ENCODE measurements around the gene PCSK6. TPM values are rescaled to one million over a fixed set of nuclear protein-coding genes. Genes with fewer than 3 reads are reported as not detected.

The PCSK6 gene
- total RNA-seq, 1 donor from 2014 or later: 5.4 TPM

DNA sequence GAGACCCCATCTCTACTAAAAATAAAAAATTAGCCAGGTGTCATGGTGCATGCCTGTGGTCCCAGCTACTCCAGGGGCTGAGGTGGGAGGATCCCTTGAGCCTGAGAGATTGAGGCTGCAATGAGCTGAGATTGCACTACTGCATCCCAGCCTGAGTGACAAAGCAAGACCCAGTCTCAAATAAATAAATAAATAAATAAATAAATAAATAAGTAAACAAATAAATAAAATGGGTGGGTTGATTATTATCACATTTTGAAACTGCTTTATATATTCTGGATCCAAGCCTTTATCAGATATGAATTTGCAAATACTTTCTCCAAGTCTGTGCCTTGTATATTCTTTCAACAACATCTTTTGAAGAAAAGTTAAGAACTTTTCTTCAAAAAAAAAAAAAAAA lies 22.2 kb upstream of the PCSK6 start:
- TF ChIP-seq, protein P1, sequence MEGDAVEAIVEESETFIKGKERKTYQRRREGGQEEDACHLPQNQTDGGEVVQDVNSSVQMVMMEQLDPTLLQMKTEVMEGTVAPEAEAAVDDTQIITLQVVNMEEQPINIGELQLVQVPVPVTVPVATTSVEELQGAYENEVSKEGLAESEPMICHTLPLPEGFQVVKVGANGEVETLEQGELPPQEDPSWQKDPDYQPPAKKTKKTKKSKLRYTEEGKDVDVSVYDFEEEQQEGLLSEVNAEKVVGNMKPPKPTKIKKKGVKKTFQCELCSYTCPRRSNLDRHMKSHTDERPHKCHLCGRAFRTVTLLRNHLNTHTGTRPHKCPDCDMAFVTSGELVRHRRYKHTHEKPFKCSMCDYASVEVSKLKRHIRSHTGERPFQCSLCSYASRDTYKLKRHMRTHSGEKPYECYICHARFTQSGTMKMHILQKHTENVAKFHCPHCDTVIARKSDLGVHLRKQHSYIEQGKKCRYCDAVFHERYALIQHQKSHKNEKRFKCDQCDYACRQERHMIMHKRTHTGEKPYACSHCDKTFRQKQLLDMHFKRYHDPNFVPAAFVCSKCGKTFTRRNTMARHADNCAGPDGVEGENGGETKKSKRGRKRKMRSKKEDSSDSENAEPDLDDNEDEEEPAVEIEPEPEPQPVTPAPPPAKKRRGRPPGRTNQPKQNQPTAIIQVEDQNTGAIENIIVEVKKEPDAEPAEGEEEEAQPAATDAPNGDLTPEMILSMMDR (conservative IDR thresholded peaks at IDR 0.05): no peak
- Mint-ChIP-seq H3K4me1 (peaks cover 10% of the 10 kb centered on the region), H3K9me3 (peaks cover 15% of the 10 kb centered on the region), H3K36me3 (ENCODE audit: low read depth) (peaks cover 4% of the 10 kb centered on the region), H3K27ac (ENCODE audit: unreplicated experiment) (no peak overlapping the region), H3K4me3 (no peak overlapping the region), H3K27me3 (ENCODE audit: low read depth) (peaks cover 12% of the 10 kb centered on the region)
- no peak for DNase-seq (ENCODE audit: low read depth, low spot score)

DNA sequence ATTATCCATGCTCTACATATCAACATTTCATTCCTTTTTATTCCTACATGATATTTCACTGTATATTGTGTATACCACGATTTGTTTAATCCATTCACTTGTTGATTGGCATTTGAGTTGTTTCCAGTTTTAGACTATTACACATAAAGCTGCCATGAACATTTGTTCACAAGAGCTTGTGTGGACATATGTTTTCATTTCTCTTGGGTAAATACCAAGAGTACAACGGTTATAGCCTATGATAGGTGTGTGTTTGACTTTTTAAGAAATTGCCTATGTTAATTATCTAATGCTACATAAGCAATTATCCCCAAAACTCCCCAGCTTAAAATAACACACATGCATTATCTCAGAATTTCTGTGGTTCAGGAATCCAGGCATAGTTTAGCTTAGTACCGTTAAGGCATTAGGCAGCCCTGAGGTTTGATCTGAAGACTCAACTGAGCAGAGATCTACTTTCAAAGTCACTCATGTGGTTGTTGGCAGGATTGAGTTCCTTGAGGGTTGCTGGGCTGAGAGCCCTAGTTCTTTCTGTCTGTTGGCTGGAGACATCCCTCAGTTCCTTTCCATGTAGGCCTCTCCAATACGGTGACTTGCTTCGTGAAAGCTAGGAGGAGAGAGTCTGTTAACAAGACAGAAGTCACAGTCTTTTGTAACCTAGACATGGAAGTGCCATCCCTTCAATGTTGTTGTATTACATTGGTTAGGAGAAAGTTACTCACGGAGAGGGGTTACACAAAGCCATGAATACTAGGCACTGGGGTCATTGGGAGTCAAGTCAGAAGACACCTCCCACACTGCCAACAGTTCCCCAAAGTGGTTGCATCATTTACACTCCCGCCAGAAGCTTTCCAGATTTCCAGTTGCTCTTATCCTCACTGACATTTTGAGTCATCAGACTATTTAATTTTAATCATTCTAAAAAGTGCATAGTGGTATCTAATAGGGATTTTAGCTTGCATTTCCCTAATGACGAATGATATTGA lies 21.0 kb upstream of the PCSK6 start:
- TF ChIP-seq, protein P1 (conservative IDR thresholded peaks at IDR 0.05): no peak
- no peak overlapping the region for H3K27ac Mint-ChIP-seq (ENCODE audit: unreplicated experiment)
- no peak for DNase-seq (ENCODE audit: low read depth, low spot score)
- H3K9me3 Mint-ChIP-seq: peaks cover 7% of the 10 kb centered on the region
- peaks cover 10% of the 10 kb centered on the region for H3K4me1 Mint-ChIP-seq
- H3K36me3 Mint-ChIP-seq (ENCODE audit: low read depth): no peaks in the 10 kb centered on the region
- no peak overlapping the region for H3K4me3 Mint-ChIP-seq
- peaks cover 10% of the 10 kb centered on the region for H3K27me3 Mint-ChIP-seq (ENCODE audit: low read depth)

DNA sequence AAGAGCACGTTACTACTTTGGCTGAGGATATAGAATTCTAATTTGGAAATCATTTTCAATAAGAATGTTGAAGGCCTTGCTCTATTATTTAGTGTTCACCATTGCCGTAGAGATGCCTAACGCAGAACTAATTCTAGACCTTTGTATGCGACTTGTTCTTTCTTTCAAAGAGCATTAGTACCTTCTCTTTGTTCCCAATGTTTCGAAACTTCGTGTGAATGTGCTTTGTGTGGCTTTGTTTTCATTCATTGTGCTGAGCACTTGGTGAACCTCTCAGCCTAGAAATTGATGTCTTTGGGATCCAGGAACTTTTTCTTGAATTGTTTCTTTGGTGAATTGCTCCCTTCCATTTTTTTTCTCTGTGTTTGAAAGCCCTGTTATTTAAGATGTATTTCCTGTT lies 19.8 kb upstream of the PCSK6 start:
- Mint-ChIP-seq H3K9me3 (peaks cover 1% of the 10 kb centered on the region), H3K4me3 (no peak overlapping the region), H3K27me3 (ENCODE audit: low read depth) (peaks cover 15% of the 10 kb centered on the region), H3K36me3 (ENCODE audit: low read depth) (no peaks in the 10 kb centered on the region), H3K27ac (ENCODE audit: unreplicated experiment) (no peak overlapping the region), H3K4me1 (peaks cover 10% of the 10 kb centered on the region)
- no peak for DNase-seq (ENCODE audit: low read depth, low spot score)
- TF ChIP-seq, protein P1 (conservative IDR thresholded peaks at IDR 0.05): no peak

DNA sequence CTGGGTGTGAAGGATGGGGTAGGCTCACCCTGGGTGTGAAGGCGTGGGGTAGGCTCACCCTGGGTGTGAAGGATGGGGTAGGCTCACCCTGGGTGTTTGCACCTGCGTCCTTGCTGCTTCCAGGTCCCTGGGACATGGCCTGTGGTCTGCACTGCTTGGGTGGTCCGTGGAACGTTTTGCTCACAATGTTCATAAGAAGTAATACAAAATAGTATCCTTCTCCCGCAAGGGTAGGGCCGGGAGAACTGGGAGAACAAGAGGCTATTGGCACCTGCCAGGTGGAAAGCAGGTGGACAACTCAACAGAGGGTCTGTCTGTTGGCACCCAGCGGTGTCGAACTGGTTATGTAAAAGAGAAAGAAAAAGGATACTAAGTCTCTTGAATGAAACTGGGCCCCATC lies 17.0 kb upstream of the PCSK6 start:
- DNase-seq (ENCODE audit: low read depth, low spot score): no peak
- H3K27me3 Mint-ChIP-seq (ENCODE audit: low read depth): peaks cover 15% of the 10 kb centered on the region
- H3K4me1 Mint-ChIP-seq: peaks cover 10% of the 10 kb centered on the region
- no peaks in the 10 kb centered on the region for H3K36me3 Mint-ChIP-seq (ENCODE audit: low read depth)
- no peaks in the 10 kb centered on the region for H3K9me3 Mint-ChIP-seq
- H3K27ac Mint-ChIP-seq (ENCODE audit: unreplicated experiment): no peak overlapping the region
- H3K4me3 Mint-ChIP-seq: no peak overlapping the region
- TF ChIP-seq, protein P1 (conservative IDR thresholded peaks at IDR 0.05): no peak

DNA sequence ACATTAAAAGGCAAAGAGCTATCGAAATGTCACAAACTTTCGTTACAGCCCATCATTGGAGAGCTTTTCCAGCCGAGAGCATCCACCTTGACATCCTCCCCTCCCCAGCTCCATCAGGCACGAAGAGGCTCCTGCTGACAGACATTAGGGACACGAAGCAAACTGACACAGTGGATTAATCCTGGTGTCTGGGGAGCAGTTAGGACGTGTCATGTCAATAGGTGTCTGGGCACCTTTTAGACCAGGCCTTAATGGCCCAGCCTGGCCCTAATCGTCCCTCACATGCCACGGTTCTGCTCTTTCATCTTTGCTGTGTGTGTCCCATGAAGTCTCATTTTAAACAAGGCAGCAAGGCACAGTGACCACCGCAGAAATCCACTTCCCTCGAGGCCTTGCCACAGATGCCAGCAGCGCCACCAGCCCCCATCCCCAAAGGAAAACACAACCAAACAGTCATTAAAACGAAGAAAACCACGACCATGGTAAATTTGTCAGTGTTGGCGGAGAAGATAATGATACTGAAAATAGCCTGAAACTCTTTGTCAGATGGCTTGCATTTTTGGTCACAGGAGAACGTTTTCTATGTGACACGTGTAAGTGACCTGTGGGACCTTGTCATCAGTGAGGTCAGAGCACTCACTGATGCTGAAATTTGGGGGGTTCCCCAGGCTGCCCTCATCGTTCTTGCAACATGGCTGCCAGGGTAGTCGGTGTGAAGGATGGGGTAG lies 16.3 kb upstream of the PCSK6 start:
- TF ChIP-seq, protein P1 (conservative IDR thresholded peaks at IDR 0.05): no peak
- Mint-ChIP-seq H3K9me3 (no peaks in the 10 kb centered on the region), H3K4me1 (peaks cover 10% of the 10 kb centered on the region), H3K27ac (ENCODE audit: unreplicated experiment) (no peak overlapping the region), H3K4me3 (no peak overlapping the region), H3K36me3 (ENCODE audit: low read depth) (no peaks in the 10 kb centered on the region), H3K27me3 (ENCODE audit: low read depth) (peaks cover 14% of the 10 kb centered on the region)
- DNase-seq (ENCODE audit: low read depth, low spot score): no peak
